GM21528 (cell line): Measurements from ENCODE around the gene L3MBTL4.
A peak's percentile ranks its signal among the peaks of the same experiment; 100 is the strongest.
"Not testable (repeated sequence)": the region's sequence is repeated elsewhere in the genome, so short reads cannot be mapped to it uniquely, and the experiment has no call there.

Experiments used
- ATAC-seq: cut with Tn5 transposase; IDR thresholded peaks from one replicate; pipeline ENCODE4 v1.9.1; 2021; ENCODE audit warnings: mild to moderate bottlenecking, moderate library complexity; ENCODE audit not compliant: unreplicated experiment, low FRiP score

Gene L3MBTL4

GRCh38 chr18:6259324-6259723, 155.4 kb downstream of the L3MBTL4 start:
- ATAC-seq, result not testable (repeated sequence)

- ATAC-seq, result no peak
Observed at GRCh38 chr18:6257950-6258349, 156.8 kb downstream of the L3MBTL4 start.

- ATAC-seq, result no peak
Observed at GRCh38 chr18:6256521-6256920, 158.2 kb downstream of the L3MBTL4 start.

GRCh38 chr18:6255886-6256285, 158.8 kb downstream of the L3MBTL4 start:
- no peak for ATAC-seq

GRCh38 chr18:6255116-6255705, 159.5 kb downstream of the L3MBTL4 start:
- no peak for ATAC-seq

GRCh38 chr18:6254456-6254855, 160.3 kb downstream of the L3MBTL4 start:
- ATAC-seq, result no peak

- ATAC-seq, result no peak
Observed at GRCh38 chr18:6251084-6251483, 163.6 kb downstream of the L3MBTL4 start.

GRCh38 chr18:6249788-6250187, 164.9 kb downstream of the L3MBTL4 start:
- no peak for ATAC-seq

- peak; percentile 92 for ATAC-seq
Observed at GRCh38 chr18:6249170-6249569, 165.5 kb downstream of the L3MBTL4 start.

- no peak for ATAC-seq
Observed at GRCh38 chr18:6248017-6248416, 166.7 kb downstream of the L3MBTL4 start.

GRCh38 chr18:6242004-6242403, 172.7 kb downstream of the L3MBTL4 start:
- no peak for ATAC-seq

- no peak for ATAC-seq
Observed at GRCh38 chr18:6239716-6240115, 175.0 kb downstream of the L3MBTL4 start.

- ATAC-seq, result no peak
Observed at GRCh38 chr18:6236258-6236657, 178.5 kb downstream of the L3MBTL4 start.

GRCh38 chr18:6222271-6222670, 192.4 kb downstream of the L3MBTL4 start:
- no peak for ATAC-seq

GRCh38 chr18:6221602-6222014, 193.1 kb downstream of the L3MBTL4 start:
- ATAC-seq, result no peak

GRCh38 chr18:6220129-6220528, 194.6 kb downstream of the L3MBTL4 start:
- ATAC-seq, result no peak

- ATAC-seq, result no peak
Observed at GRCh38 chr18:6219116-6219717, 195.5 kb downstream of the L3MBTL4 start.

GRCh38 chr18:6215888-6216287, 198.8 kb downstream of the L3MBTL4 start:
- ATAC-seq, result no peak

- no peak for ATAC-seq
Observed at GRCh38 chr18:6211174-6211504, 203.6 kb downstream of the L3MBTL4 start.

- no peak for ATAC-seq
Observed at GRCh38 chr18:6210349-6211173, 204.2 kb downstream of the L3MBTL4 start.

- no peak for ATAC-seq
Observed at GRCh38 chr18:6207941-6208340, 206.8 kb downstream of the L3MBTL4 start.

GRCh38 chr18:6207116-6207515, 207.6 kb downstream of the L3MBTL4 start:
- ATAC-seq, result no peak
